ENCODE results near the gene CTCF.
A peak's percentile ranks its signal among the peaks of the same experiment; 100 is the strongest.

Gene CTCF

DNA sequence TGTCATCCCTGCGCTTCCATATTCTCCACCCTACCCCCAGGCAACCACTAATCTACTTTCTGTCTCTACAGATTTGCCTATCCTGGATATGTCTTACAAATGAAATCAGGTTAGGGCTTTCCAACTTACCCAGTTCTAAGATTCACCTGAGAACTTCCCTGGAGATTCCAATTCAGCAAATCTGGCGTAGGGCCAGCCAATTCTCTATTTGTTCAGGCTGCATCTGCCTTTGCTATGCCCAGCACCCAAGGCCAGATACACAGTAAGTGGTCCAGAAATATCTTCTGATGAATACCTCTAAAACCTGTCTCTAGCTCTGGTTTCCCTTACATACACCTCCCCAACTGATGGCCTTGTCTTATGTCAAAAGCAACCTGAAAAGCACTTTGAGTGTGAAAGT lies 10.4 kb upstream of the CTCF start:
- H3K9ac ChIP-seq (ENCODE audit: low read length) = no peak overlapping the region
- H3K27ac ChIP-seq (ENCODE audit: low read depth, low read length) = no peak overlapping the region
- no peaks in the 10 kb centered on the region for H3K9me3 ChIP-seq (ENCODE audit: control insufficient read depth, insufficient read depth, low read depth, low read length)

DNA sequence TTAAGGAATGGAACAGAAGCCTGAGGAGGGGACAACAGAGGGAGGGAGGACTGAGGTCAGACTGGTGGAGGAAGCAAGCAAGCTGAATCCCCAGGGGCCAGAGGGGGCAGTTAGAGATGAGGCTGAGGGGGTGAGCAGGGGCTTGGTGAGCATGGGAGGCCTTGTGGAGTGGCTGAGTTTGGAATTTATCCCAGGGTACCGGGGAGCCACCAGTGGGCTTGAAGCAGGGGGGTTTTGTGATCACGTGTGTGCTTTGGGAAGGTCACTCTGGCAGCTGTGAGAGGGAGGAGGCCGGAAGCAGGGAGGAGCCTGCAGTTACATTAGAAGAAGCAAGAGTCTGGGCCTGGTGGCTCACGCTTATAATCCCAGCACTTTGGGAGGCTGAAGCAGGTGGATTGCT lies 9.8 kb upstream of the CTCF start:
- no peak overlapping the region for H3K4me3 ChIP-seq (ENCODE audit: low read depth, low read length)
- H3K27me3 ChIP-seq (ENCODE audit: control insufficient read depth, insufficient read depth, low read length) = no peaks in the 10 kb centered on the region
- H3K9me3 ChIP-seq (ENCODE audit: control insufficient read depth, insufficient read depth, low read depth, low read length) = no peaks in the 10 kb centered on the region
- H3K27ac ChIP-seq (ENCODE audit: low read depth, low read length) = no peak overlapping the region
- peaks cover 12% of the 10 kb centered on the region for H3K36me3 ChIP-seq (ENCODE audit: control insufficient read depth, insufficient read depth, low read length)
- H3K9ac ChIP-seq (ENCODE audit: low read length) = no peak overlapping the region
- peaks cover 8% of the 10 kb centered on the region; the same call in 1 of the 2 replicates for H3K4me1 ChIP-seq (ENCODE audit: control insufficient read depth, insufficient read depth, low read length)

More for the DNA sequence above, 10.4 kb upstream of the CTCF start:
- H3K36me3 ChIP-seq (ENCODE audit: control insufficient read depth, insufficient read depth, low read length) = peaks cover 15% of the 10 kb centered on the region
- H3K4me1 ChIP-seq (ENCODE audit: control insufficient read depth, insufficient read depth, low read length) = peaks cover 12% of the 10 kb centered on the region; the same call in 1 of the 2 replicates
- no peaks in the 10 kb centered on the region for H3K27me3 ChIP-seq (ENCODE audit: control insufficient read depth, insufficient read depth, low read length)
- H3K4me3 ChIP-seq (ENCODE audit: low read depth, low read length) = no peak overlapping the region

GRCh38 chr16:67555795-67556212 lies 6.5 kb upstream of the CTCF start:
- Histone ChIP-seq H3K27me3 (ENCODE audit: control insufficient read depth, insufficient read depth, low read length) (no peaks in the 10 kb centered on the region), H3K27ac (ENCODE audit: low read depth, low read length) (no peak overlapping the region), H3K4me1 (ENCODE audit: control insufficient read depth, insufficient read depth, low read length) (peaks cover 3% of the 10 kb centered on the region; the same call in 1 of the 2 replicates), H3K9me3 (ENCODE audit: control insufficient read depth, insufficient read depth, low read depth, low read length) (no peaks in the 10 kb centered on the region), H3K4me3 (ENCODE audit: low read depth, low read length) (no peak overlapping the region), H3K9ac (ENCODE audit: low read length) (no peak overlapping the region), H3K36me3 (ENCODE audit: control insufficient read depth, insufficient read depth, low read length) (no peaks in the 10 kb centered on the region)

DNA sequence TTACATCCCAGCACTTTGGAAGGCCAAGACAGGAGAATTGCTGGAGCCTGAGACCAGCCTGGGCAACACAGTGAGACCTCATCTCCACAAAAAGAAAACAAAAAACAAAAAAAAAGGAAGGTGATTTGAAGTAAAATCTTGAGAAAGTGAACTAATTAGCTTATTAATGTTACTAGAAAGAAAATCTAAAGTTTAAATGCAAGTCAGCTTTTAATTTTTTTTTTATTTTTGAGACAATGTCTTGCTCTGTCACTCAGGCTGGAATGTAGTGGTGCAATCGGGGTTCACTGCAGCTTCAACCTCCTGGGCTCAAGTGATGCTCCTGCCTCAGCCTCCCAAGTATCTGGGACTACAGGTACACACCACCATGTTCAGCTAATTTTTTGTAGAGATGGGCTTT lies 3.5 kb upstream of the CTCF start:
- Histone ChIP-seq H3K4me3 (ENCODE audit: low read depth, low read length) (no peak overlapping the region), H3K36me3 (ENCODE audit: control insufficient read depth, insufficient read depth, low read length) (peaks cover 2% of the 10 kb centered on the region; the same call in 1 of the 2 replicates), H3K27me3 (ENCODE audit: control insufficient read depth, insufficient read depth, low read length) (no peaks in the 10 kb centered on the region), H3K27ac (ENCODE audit: low read depth, low read length) (no peak overlapping the region), H3K4me1 (ENCODE audit: control insufficient read depth, insufficient read depth, low read length) (no peaks in the 10 kb centered on the region), H3K9me3 (ENCODE audit: control insufficient read depth, insufficient read depth, low read depth, low read length) (no peaks in the 10 kb centered on the region), H3K9ac (ENCODE audit: low read length) (no peak overlapping the region)

DNA sequence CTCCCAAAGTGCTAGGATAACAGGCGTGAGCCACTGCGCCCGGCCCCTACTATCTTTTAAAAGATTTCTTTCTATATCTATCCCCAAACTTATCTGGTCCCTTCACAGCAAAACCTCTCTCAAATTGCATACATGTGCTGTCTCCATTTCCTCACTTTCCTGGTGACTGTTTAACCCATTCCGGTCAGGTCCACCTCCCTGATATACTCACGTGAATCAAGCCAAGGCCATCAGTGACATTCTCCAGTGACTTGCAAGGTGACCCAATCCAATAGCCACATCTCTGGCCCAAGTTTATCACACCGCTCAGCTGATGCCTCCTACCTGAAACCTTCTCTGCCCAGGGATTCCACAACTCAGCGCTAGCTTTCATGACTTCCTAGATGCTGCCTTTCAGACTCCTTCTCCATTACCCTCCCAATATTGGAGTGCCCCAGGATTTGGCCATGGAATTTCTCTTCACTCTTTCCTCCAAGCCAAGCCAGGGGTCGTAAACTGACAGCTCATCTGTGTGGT lies 1.4 kb upstream of the CTCF start:
- Histone ChIP-seq H3K9ac (ENCODE audit: low read length) (no peak overlapping the region), H3K9me3 (ENCODE audit: control insufficient read depth, insufficient read depth, low read depth, low read length) (no peaks in the 10 kb centered on the region), H3K27ac (ENCODE audit: low read depth, low read length) (no peak overlapping the region), H3K27me3 (ENCODE audit: control insufficient read depth, insufficient read depth, low read length) (no peaks in the 10 kb centered on the region), H3K4me3 (ENCODE audit: low read depth, low read length) (peak overlapping the region; percentile 93), H3K36me3 (ENCODE audit: control insufficient read depth, insufficient read depth, low read length) (peaks cover 2% of the 10 kb centered on the region; the same call in 1 of the 2 replicates), H3K4me1 (ENCODE audit: control insufficient read depth, insufficient read depth, low read length) (peaks cover 4% of the 10 kb centered on the region)

GRCh38 chr16:67561501-67561823 lies 864 bp upstream of the CTCF start:
- Histone ChIP-seq H3K4me3 (ENCODE audit: low read depth, low read length) (peak overlapping the region; percentile 93), H3K9me3 (ENCODE audit: control insufficient read depth, insufficient read depth, low read depth, low read length) (no peaks in the 10 kb centered on the region), H3K4me1 (ENCODE audit: control insufficient read depth, insufficient read depth, low read length) (peaks cover 4% of the 10 kb centered on the region), H3K9ac (ENCODE audit: low read length) (peak overlapping the region; percentile 93), H3K27ac (ENCODE audit: low read depth, low read length) (peak overlapping the region; percentile 78), H3K36me3 (ENCODE audit: control insufficient read depth, insufficient read depth, low read length) (peaks cover 2% of the 10 kb centered on the region; the same call in 1 of the 2 replicates), H3K27me3 (ENCODE audit: control insufficient read depth, insufficient read depth, low read length) (no peaks in the 10 kb centered on the region)

- Histone ChIP-seq H3K4me1 (ENCODE audit: control insufficient read depth, insufficient read depth, low read length) (peaks cover 7% of the 10 kb centered on the region), H3K9ac (ENCODE audit: low read length) (peak overlapping the region; percentile 98), H3K9me3 (ENCODE audit: control insufficient read depth, insufficient read depth, low read depth, low read length) (no peaks in the 10 kb centered on the region), H3K4me3 (ENCODE audit: low read depth, low read length) (peak overlapping the region; percentile 93), H3K27ac (ENCODE audit: low read depth, low read length) (peak overlapping the region; percentile 78), H3K27me3 (ENCODE audit: control insufficient read depth, insufficient read depth, low read length) (no peaks in the 10 kb centered on the region), H3K36me3 (ENCODE audit: control insufficient read depth, insufficient read depth, low read length) (peaks cover 2% of the 10 kb centered on the region; the same call in 1 of the 2 replicates)
Measured at GRCh38 chr16:67561824-67562525, 351 bp upstream of the CTCF start.

DNA sequence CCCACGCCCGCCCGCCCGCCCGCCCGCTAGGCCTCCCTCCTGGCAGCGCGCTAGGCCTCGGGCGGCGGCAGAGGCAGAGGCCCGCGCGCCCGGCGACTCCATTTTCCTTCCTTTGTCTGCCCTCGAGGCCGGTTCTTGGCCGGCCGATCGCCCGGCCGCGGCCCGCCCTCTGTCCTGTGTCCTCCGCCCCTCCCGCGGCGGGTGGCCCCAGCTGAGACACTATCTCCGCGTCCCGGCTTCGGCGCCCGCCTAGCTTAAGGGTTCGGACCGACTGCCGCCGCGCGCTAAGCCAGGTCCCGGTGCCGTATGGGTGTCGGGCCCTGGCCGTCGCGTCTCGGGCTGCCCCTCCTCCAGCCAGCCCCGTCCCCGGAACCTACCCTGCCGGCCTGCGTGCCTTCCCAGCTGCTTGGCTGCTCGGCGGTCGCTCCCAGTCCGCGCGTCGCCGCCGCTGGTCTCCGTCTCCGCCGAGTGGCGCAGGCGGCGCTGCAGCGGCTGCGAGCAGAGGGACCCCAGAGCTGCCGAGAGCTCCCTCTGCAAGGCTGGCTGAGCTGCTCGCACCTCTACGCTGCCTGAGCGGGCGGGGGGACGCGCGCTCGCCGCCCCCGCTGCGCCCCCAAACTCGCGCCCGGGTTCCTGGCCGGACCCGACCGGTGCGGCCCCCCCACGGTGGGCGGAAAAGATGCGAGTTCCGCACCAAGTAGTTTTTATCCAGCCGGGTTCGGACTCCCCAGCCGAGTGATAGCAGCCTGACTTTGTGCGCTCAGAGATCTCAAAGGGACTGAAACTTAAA lies 787 bp downstream of the CTCF start:
- Histone ChIP-seq H3K27me3 (ENCODE audit: control insufficient read depth, insufficient read depth, low read length) (no peaks in the 10 kb centered on the region), H3K36me3 (ENCODE audit: control insufficient read depth, insufficient read depth, low read length) (peaks cover 2% of the 10 kb centered on the region; the same call in 1 of the 2 replicates), H3K9me3 (ENCODE audit: control insufficient read depth, insufficient read depth, low read depth, low read length) (no peaks in the 10 kb centered on the region), H3K4me1 (ENCODE audit: control insufficient read depth, insufficient read depth, low read length) (peaks cover 7% of the 10 kb centered on the region), H3K27ac (ENCODE audit: low read depth, low read length) (peak overlapping the region; percentile 100), H3K4me3 (ENCODE audit: low read depth, low read length) (peak overlapping the region; percentile 84), H3K9ac (ENCODE audit: low read length) (peak overlapping the region; percentile 100)

DNA sequence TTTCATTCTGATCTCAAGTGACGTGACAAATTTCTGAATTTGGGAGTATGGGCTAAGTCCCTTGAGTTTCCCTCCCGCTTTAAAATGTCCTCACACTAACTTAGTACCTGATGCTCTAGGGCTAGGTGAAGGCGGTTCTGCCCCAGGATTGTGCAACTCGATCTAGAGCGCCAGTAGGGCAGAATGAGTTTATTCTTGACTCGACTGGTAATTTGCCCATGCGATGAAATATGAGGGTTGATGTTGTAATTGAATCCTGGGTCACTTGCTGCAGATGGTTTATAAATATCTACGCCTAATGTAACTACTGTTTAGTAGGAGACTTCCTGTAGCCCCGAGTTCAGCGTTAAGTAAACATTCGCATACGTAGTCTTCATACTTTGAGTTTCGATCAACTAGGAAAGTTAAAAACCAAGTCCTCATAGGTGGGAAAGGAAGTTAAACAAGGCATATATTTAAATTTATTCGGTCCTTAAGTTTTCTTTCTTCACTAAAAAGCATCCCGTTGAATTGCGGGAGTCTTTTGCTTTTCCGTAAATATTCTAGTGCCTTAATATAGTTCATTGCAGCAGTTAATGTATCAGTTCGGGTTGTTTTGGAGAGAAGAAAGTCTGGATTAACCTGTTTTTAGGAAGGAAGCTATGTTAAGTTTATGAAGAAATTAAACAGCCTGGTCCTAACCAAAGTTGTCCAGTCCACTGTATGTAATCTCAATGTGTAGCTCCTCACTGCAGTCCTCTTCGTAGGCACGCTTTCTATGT lies 1.6 kb downstream of the CTCF start:
- no peaks in the 10 kb centered on the region for H3K9me3 ChIP-seq (ENCODE audit: control insufficient read depth, insufficient read depth, low read depth, low read length)
- H3K4me3 ChIP-seq (ENCODE audit: low read depth, low read length) = peak overlapping the region; percentile 84
- peaks cover 7% of the 10 kb centered on the region for H3K4me1 ChIP-seq (ENCODE audit: control insufficient read depth, insufficient read depth, low read length)
- peak overlapping the region; percentile 100 for H3K9ac ChIP-seq (ENCODE audit: low read length)
- peak overlapping the region; percentile 100 for H3K27ac ChIP-seq (ENCODE audit: low read depth, low read length)
- H3K27me3 ChIP-seq (ENCODE audit: control insufficient read depth, insufficient read depth, low read length) = no peaks in the 10 kb centered on the region
- peaks cover 2% of the 10 kb centered on the region; the same call in 1 of the 2 replicates for H3K36me3 ChIP-seq (ENCODE audit: control insufficient read depth, insufficient read depth, low read length)

GRCh38 chr16:67565470-67566100 lies 3.3 kb downstream of the CTCF start:
- Histone ChIP-seq H3K9me3 (ENCODE audit: control insufficient read depth, insufficient read depth, low read depth, low read length) (no peaks in the 10 kb centered on the region), H3K27me3 (ENCODE audit: control insufficient read depth, insufficient read depth, low read length) (no peaks in the 10 kb centered on the region), H3K36me3 (ENCODE audit: control insufficient read depth, insufficient read depth, low read length) (peaks cover 2% of the 10 kb centered on the region; the same call in 1 of the 2 replicates), H3K9ac (ENCODE audit: low read length) (no peak overlapping the region), H3K4me1 (ENCODE audit: control insufficient read depth, insufficient read depth, low read length) (peaks cover 7% of the 10 kb centered on the region), H3K4me3 (ENCODE audit: low read depth, low read length) (no peak overlapping the region), H3K27ac (ENCODE audit: low read depth, low read length) (no peak overlapping the region)
